Frontal cortex (tissue), 4 donors: Measurements from ENCODE around the gene CAMK1D. TPM values are rescaled to one million over a fixed set of nuclear protein-coding genes. Genes with fewer than 3 reads are reported as not detected.

Experiments used
- DNase-seq, 2 donors: peaks; one replicate each; pipeline ENCODE4 v3.0.0; 2012; ENCODE audit warnings: low spot score in 2 of 2
- FAIRE-seq: peaks from 2 replicates; lab custom pipeline; 2012; peaks lifted over from hg19 to GRCh38; lab: Jason Lieb, UNC
- total RNA-seq: library from RNA; depleted of rRNA; stranded (reverse); fragments of >200 nt; gene quantifications from one replicate; pipeline ENCODE4 v1.2.3, GENCODE V29; 2014
- donor health status: control.
- donor health status: control.
- donor health status: control.

Gene CAMK1D
- total RNA-seq, 1 donor from 2014 or later, result 19.2 TPM

DNA sequence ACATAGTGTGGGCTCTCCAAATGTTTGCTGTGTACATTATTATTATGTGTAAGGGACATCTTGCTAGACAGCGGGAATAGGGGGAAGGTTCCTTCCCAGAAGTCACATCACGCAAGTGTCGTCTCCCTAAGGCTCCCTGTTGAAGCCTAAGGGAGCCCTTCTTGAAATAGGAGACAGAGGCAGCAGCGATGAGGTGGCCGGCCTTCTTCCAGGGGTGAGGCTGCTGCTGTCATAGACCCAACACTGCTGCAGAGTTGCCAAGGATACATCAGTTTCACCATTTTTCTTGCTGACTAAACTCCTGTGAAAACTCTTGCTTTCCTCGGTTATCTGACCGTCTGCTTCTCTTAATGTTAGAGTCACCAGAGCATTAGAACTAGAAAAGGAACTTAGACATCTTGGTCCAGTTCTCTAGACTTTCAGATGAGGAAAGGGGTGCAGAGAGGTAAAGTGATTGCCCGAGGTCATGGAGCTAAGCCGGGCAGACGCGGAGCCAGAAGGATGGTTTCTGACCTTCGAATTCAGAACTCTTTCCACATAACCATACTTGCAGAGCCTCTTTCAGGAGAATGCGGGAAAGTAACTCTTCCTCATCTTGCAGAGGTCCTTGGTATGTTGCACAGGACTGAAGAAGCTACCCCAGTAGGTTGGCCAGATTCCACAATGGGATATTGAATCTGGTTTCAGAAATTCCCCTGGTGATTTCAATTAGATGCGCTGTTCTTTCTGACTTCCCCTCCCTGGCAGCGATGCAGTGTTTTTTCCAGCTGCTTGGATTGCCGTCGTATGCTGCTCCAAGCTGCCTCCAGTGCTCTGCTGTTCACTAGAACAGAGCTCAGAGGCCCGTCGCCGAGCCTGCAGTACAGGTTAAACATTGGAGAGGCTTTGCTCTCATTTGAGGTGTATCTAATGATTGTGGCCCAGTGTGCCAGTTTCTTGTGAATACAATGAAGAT lies 217.1 kb downstream of the CAMK1D start:
- no peak for FAIRE-seq
- DNase-seq, result no peak

GRCh38 chr10:12568391-12569009 lies 219.2 kb downstream of the CAMK1D start:
- FAIRE-seq (no peak), DNase-seq (no peak)

GRCh38 chr10:12572281-12572680 lies 222.9 kb downstream of the CAMK1D start:
- no peak for DNase-seq
- FAIRE-seq, result no peak

GRCh38 chr10:12577610-12578009 lies 228.3 kb downstream of the CAMK1D start:
- FAIRE-seq, result no peak

GRCh38 chr10:12579954-12580858 lies 230.9 kb downstream of the CAMK1D start:
- DNase-seq (no peak), FAIRE-seq (no peak)

More at GRCh38 chr10:12577610-12578009, 228.3 kb downstream of the CAMK1D start:
- DNase-seq, result no peak

- DNase-seq (no peak), FAIRE-seq (no peak)
Observed at GRCh38 chr10:12583891-12584595, 234.7 kb downstream of the CAMK1D start.

DNA sequence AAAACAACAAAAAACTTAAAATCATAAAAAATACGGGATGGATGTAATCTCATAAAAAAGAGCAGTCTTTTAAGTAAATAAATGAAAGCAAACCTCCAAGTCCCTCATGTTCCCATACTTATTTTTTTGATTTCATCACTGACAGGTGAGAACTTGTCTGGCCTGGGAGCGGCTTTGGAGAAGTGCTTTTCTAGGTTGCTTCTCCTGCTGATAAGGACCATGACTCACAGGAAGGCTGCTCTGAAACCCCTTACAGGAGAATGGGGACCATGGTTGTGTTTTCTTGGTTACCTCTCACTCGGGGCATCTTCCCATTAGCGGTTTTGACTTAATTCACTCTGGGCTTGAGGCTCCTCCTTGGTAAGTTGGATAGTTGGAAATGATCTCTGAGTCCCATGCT lies 237.4 kb downstream of the CAMK1D start:
- FAIRE-seq (no peak), DNase-seq (no peak)

DNA sequence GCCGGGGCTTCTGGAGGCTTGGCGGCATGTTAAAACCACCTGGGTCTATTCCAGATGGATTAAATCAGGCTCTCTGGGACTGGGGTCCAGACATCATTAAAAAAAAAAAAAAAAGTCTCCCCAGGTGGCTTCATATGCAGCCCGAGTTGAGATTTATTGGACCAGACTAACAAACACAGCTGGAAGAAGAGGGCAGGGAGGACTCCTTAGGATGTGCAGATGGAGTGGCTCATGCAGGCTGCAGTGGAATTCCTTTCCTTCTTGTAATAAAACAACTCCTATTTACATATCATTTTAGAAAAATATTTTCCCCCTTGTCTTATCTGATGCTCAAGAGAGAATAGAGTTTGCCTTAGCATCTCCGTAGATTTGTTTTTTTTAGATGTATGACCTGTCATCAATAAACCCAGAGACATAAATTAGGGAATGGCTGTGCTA lies 238.1 kb downstream of the CAMK1D start:
- no peak for FAIRE-seq
- no peak for DNase-seq

DNA sequence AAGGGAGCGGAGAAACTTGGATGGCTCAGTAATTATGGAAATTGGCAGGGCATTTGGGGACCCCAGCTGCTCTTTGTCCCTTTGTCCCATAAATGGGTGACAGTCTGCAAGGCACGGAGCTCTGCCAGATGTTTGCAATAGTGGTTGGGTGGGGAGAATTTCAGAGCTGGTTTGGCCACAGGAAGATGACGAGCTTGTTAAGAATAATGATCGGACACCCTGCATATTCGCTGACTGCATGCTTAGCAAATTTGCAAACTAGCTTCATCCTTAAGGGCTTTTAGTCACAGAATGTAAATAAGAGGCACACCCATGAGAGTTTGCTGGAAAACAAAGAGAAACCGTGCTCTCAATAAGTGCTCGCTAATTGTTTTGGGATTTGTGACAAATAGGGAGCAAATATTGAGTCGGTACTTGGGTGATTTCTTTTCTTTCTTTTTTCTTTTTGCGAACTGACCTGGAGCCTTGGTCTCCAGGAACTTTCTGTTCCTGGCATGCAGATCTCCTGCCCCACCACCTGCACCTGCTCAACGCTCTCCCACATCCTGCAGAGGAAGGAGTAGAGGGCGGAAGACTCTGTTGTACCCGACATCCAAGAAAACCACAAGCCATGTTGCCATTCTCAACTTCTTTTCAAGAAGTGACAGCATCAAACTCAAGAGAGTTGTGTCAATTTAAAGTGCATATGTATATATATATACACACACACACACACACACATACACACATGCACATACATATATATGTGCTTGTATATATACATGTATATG lies 238.9 kb downstream of the CAMK1D start:
- DNase-seq, result no peak
- no peak for FAIRE-seq

GRCh38 chr10:12589291-12589690 lies 239.9 kb downstream of the CAMK1D start:
- no peak for FAIRE-seq
- no peak for DNase-seq

GRCh38 chr10:12589791-12590190 lies 240.4 kb downstream of the CAMK1D start:
- FAIRE-seq (no peak), DNase-seq (no peak)

- no peak for DNase-seq
- no peak for FAIRE-seq
Observed at GRCh38 chr10:12590675-12591659, 241.6 kb downstream of the CAMK1D start.

GRCh38 chr10:12592967-12593366 lies 243.6 kb downstream of the CAMK1D start:
- DNase-seq, result no peak
- no peak for FAIRE-seq

GRCh38 chr10:12594448-12594944 lies 245.1 kb downstream of the CAMK1D start:
- DNase-seq (no peak), FAIRE-seq (no peak)

DNA sequence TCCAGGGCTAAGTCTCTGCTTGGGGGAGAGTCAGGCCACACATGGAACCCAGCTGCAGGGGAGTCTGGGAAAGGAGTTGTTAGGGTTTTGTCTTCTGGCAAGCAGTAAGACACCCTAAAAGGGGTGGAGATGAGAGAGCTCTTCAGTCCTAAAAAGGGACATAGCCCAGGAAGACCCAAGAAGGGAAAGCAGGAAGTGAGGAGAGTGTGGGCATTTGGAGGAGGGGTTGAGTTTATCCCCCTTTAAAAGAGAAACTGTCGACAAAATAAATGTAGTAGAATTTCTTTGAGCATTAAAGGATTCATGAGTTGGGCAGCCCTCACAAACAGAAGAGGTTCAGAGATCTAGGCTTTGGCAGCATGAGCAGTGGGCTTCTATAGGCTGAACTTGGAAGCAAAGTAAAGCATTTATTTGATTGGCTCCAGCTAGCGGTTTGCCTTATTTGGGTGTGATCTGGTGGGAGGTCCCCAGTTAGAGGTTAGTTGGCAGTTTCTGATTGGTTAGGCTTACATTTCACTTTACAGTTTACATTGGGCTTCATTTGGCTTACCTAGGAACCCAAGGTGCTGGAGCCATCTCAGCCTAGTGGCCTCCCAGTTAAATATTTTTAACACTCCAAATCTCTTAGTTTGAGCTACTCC lies 246.7 kb downstream of the CAMK1D start:
- no peak for DNase-seq
- no peak for FAIRE-seq

- no peak for FAIRE-seq
- DNase-seq, result no peak
Observed at GRCh38 chr10:12597176-12597575, 247.8 kb downstream of the CAMK1D start.
